Measurements from ENCODE around the gene FASTKD3. TPM values are rescaled to one million over a fixed set of nuclear protein-coding genes. Genes with fewer than 3 reads are reported as not detected.

The FASTKD3 gene
- total RNA-seq, 1 donor from 2014 or later, result 8.3 TPM

DNA sequence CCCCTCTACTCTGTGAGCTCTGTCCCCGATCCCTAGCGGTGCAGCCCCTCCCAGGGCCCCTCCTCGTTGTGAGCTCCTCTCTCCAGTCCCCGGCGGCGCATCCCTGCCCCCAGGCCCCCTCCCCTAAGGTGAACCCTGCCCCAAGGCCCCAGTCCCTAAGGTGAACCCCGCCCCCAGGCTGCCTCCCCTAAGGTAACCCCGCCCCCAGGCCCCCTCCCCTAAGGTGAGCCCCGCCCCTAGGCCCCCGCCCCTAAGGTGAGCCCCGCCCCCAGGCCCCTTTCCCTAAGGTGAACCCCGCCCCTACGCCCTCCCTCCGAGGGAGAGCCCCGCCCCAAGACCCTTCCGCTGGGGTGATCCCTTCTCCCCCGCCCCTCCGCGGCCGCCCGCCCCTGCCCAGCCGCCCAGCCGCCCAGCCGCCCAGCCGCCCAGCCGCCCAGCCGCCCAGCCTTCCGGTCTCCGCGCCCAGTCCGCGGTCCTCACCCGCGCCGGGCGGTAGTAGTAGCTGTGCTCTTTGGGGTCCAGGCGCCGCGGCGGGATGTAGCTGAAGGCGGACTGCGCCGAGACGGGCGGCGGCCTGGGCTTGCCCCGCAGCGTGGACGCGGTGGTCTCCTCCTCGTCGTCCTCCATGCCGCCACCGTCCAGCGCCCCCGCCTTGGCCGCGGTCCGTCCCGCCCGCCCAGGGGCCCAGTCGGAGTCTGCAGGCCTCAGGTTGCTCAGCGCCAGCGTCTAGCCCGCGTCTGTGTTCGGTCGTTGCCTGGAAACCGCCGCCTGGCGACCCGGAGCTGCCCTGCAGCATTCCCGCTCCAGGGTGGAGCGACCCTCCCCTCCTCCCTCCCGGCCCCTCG is 18.2 kb downstream of the FASTKD3 start, which contains the start of gene CFAP90:
Gene CFAP90, minus strand, starts transcription at position 739 of the 845 bp plus-strand sequence. Its CDS starts 112 bp downstream, at position 627.
- DNase-seq (ENCODE audit: low spot score), result no peak

GRCh38 chr5:7849681-7850394 is 19.0 kb downstream of the FASTKD3 start:
- DNase-seq (ENCODE audit: low spot score), result no peak

- DNase-seq (ENCODE audit: low spot score), result no peak
These were observed 20.5 kb downstream of the FASTKD3 start for GRCh38 chr5:7848296-7848695.

GRCh38 chr5:7846327-7846726 is 22.5 kb downstream of the FASTKD3 start:
- DNase-seq (ENCODE audit: low spot score), result no peak

DNA sequence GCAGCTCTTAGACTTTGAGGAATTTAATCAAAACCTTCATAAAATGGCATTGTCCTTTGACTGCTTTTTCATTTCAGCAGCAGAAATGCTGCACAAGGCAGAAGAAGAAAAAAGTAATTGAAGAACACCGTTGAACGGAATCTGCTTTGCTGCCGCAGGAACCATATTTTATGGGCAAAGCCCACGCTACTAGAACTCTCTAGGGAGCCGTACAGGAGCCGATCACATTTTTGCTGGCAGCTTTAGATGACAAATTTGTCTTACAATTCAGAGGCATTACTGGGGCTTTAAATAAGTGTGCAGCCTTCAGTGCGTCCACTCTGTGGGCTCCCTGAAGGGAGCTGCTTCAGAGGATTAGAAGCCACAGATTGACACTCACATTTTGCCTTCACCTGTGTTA is 23.3 kb downstream of the FASTKD3 start:
- no peak for DNase-seq (ENCODE audit: low spot score)

DNA sequence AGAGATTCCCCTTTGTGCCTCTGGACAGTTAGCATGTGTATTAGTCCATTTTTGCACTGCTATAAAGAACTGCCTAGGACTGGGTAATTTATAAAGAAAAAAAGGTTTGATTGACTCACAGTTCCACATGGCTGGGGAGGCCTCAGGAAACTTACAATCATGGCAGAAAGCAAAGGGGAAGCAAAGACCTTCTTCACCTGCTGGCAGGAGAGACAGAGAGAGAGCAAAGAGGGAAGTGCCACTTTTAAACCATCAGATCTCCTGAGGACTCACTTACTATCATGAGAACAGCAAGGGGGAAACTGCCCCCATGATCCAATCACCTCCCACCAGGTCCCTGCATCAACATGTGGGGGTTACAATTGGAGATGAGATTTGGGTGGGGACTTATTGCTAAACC is 23.9 kb downstream of the FASTKD3 start:
- no peak for DNase-seq (ENCODE audit: low spot score)

GRCh38 chr5:7842531-7842930 is 26.3 kb downstream of the FASTKD3 start:
- no peak for DNase-seq (ENCODE audit: low spot score)

GRCh38 chr5:7837403-7837802 is 31.4 kb downstream of the FASTKD3 start:
- DNase-seq (ENCODE audit: low spot score), result no peak

DNA sequence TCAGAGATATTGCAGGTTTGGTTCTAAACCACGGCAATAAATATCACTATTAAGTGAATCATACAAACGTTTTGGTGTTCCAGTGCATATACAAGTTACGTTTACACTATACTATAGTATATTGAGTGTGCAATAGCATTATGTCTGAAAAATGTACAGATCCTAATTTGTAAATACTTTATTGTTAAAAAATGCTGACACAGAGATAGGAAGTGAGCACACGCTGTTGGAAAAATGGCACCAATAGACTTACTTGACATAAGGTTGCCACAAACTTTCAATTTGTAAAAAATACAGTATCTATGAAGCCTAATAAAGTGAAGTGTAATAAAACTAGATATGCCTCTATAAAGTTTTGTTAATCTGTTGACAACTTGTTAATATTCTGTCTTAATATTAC is 33.8 kb downstream of the FASTKD3 start:
- no peak for DNase-seq (ENCODE audit: low spot score)

DNA sequence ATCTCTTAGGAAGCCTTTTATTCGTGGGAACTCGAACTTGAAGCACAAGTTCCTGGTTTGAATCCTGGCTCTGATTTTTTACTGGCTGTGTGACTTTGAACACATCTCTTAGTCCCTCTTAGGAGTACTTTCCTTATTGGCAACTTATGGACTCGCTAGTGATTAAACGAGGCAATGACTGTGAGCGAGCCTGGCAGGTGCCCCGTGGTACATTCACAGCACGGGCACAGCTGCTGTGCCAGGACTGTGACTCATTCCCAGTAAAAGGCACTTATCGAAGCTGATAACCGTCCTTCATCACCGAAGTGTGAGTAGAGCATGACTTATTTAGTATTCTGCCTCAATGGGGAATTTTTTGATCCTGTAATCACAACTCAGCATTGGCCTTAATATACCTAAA is 40.6 kb downstream of the FASTKD3 start:
- DNase-seq (ENCODE audit: low spot score), result no peak

DNA sequence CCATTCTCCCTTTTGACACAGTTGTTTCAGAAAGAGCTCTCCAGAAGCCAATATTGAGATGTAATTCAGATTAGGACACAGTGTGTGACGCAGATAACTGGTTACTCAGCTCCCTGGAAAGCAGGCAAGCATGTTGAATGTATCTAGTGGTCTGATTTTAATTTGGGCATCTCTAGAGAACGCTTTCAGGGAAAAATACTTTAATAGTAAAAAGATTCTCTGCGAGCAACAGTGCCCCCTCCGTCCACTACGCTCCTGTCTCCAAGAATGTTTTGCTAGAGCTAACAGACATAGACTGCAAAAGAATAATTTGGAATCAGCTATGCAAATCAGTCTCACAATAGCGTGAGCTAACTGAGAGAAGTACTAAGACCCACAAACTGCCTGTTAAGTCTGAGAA is 41.2 kb downstream of the FASTKD3 start:
- no peak for DNase-seq (ENCODE audit: low spot score)

GRCh38 chr5:7825630-7826029 is 43.2 kb downstream of the FASTKD3 start:
- no peak for DNase-seq (ENCODE audit: low spot score)

DNA sequence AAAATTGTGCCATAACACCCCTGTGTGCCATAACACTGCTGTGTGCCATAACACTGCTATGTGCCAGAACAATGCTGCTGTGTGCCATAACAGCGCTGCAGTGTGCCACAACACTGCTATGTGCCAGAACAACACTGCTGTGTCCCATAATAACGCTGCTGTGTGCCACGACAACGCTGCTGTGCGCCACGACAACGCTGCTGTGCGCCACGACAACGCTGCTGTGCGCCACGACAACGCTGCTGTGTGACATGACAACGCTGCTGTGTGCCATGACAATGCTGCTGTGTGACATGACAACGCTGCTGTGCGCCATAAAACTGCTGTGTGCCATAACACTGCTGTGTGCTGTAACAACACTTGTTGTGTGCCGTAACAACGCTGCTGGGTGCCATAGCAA is 43.8 kb downstream of the FASTKD3 start:
- DNase-seq (ENCODE audit: low spot score), result no peak

GRCh38 chr5:7823594-7823993 is 45.2 kb downstream of the FASTKD3 start:
- no peak for DNase-seq (ENCODE audit: low spot score)

- no peak for DNase-seq (ENCODE audit: low spot score)
These were observed 46.4 kb downstream of the FASTKD3 start for GRCh38 chr5:7822449-7822848.

DNA sequence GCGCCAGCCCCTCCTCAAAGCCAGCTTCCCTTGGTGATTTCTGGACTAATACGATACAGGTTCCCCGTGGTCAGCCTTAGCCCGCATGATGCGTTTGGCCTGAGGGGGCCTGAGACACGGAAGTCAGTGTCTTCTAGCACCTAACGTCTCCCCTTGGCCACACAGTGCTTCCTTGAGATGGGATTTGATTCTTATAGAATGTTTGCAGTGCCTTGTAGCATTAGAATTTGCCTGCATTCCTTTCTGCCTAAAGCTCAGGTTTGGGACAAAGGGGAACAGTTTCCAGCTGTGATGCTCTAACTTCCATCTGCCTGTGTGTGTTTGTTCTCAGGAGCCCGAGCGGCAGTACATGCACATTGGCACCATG is 52.3 kb downstream of the FASTKD3 start:
- no peak for DNase-seq (ENCODE audit: low spot score)

- no peak for DNase-seq (ENCODE audit: low spot score)
These were observed 52.8 kb downstream of the FASTKD3 start for GRCh38 chr5:7815892-7816534.

DNA sequence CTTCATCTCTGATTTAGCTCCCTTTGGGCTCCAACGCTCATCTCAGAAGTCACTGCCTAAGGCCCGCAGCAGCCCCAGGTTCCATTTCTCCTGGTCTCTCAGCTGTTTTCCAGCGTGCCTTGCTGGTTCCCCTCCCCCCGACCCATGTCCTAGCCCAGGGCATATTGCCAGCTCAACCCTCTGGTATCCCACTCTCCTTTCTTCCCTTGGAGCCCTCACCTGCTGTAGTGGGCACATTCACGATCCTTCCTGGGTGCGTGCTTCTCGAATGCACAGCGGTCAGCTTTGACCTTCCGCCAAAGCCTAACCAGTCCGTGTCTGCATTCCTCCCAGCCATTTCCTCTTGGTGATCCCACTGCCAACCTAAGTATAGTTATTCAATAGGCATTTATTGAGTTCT is 54.0 kb downstream of the FASTKD3 start:
- peak; percentile 45 for DNase-seq (ENCODE audit: low spot score)

- DNase-seq (ENCODE audit: low spot score), result no peak
These were observed 55.3 kb downstream of the FASTKD3 start for GRCh38 chr5:7813576-7813975.

DNA sequence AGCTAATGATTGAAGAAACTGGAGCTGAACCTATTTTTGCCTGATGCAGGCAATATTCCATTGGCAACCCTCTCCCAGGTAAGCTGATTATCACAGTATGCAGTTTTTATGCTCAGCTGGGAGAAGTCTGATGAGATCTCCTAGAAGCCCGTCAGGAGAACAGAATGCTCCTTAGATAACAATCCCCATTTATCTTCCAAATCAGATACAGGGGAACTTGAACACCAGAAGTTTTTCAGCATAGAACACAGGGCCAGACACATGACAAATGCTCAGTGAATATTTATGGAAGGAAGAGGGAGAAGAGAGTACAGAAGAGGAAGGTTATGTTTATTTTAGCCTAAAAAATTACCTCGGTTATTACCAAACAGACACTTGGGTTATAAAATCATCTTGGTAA is 55.8 kb downstream of the FASTKD3 start:
- no peak for DNase-seq (ENCODE audit: low spot score)

DNA sequence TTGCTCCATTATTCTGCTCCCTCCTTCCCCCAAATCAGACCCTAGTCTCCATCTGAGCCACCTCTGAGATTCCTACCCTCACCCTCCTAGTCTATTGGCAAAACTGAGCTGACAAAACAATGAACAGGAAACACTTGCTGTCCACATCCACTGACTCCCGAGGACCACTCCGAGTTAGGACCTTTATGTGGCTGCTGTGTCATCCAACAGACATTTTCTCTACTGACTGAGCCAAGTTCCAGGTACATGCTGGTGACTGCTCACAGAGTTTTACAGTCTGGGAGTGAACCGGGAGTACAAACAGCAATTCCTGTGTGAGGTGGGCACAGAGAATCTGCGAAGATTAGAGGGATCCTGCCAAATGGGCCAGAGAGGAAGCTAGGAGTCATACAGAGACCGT is 57.1 kb downstream of the FASTKD3 start:
- DNase-seq (ENCODE audit: low spot score), result peak; percentile 37

All from mesenteric fat pad (tissue), 1 donor.